Activated CD8-positive, alpha-beta T cell treated with anti-CD3 and anti-CD28 coated beads for 36 hours (primary cell): ENCODE measurements around the gene SPART. TPM values are rescaled to one million over a fixed set of nuclear protein-coding genes. Genes with fewer than 3 reads are reported as not detected.

Experiments
- ATAC-seq: fragments of 200-7000 bp; cut with Tn5 transposase; one replicate; pipeline ENCODE4 v1.10.0; 2021; ENCODE audit warnings: mild to moderate bottlenecking, moderate library complexity
- CTCF ChIA-PET: fragments of 350-600 bp; sonication (Branson Sonifier 250); formaldehyde crosslinking; loops from one replicate; lab custom pipeline; 2021; ENCODE audit warnings: antibody characterized with exemption; lab: Charles Lee
- POLR2A ChIA-PET: fragments of 350-600 bp; sonication (Branson Sonifier 250); formaldehyde crosslinking; loops from one replicate; lab custom pipeline; 2021; ENCODE audit warnings: antibody characterized with exemption; lab: Charles Lee
- DNase-seq: peaks from one replicate; pipeline ENCODE4 v3.0.0-alpha.2; 2020
- H3K27ac Mint-ChIP-seq: one replicate; pipeline ENCODE4 v1.8.0; 2021; ENCODE audit warnings: mild to moderate bottlenecking, mixed read lengths
- H3K27me3 Mint-ChIP-seq: one replicate; pipeline ENCODE4 v1.8.0; 2021; ENCODE audit warnings: mixed read lengths
- H3K36me3 Mint-ChIP-seq: one replicate; pipeline ENCODE4 v1.8.0; 2021; ENCODE audit warnings: low read depth, mixed read lengths
- H3K4me1 Mint-ChIP-seq: one replicate; pipeline ENCODE4 v1.8.0; 2021; ENCODE audit warnings: low read depth, mixed read lengths
- H3K4me3 Mint-ChIP-seq: one replicate; pipeline ENCODE4 v1.8.0; 2021; ENCODE audit warnings: mild to moderate bottlenecking, moderate library complexity, mixed read lengths
- H3K9me3 Mint-ChIP-seq: one replicate; pipeline ENCODE4 v1.8.0; 2021; ENCODE audit warnings: mixed read lengths
- CTCF ChIP-seq: fragments of 200-600 bp; IDR thresholded peaks from one replicate; pipeline ENCODE4 v1.8.0; 2022; ENCODE audit warnings: antibody characterized with exemption, mild to moderate bottlenecking
- intact Hi-C: fragments of 100-400 bp; cut with micrococcal nuclease; formaldehyde crosslinking; loops from one replicate; pipeline ENCODE4 v1.10.0; 2022
- total RNA-seq, 2 experiments: library from RNA; stranded (reverse); gene quantifications; one replicate each; pipeline ENCODE4 v1.2.3, GENCODE V29; 2021

The SPART gene
- total RNA-seq, 2 experiments from 2014 or later, result 16.0 to 16.4 TPM

- intact Hi-C loops, result loop anchor here (1.0 kb wide), 1 partner anchor 297 kb away; no protein-coding TSS in a partner anchor
- H3K27ac Mint-ChIP-seq, result no peak overlapping the region
- H3K4me1 Mint-ChIP-seq, result no peaks in the 10 kb centered on the region
- ATAC-seq (no peak), DNase-seq (peak; percentile 33)
- H3K36me3 Mint-ChIP-seq, result no peaks in the 10 kb centered on the region
- H3K27me3 Mint-ChIP-seq, result peaks cover 6% of the 10 kb centered on the region
- H3K9me3 Mint-ChIP-seq, result no peaks in the 10 kb centered on the region
- POLR2A ChIA-PET, result interaction anchor here (0.7 kb wide), 1 partner anchor 882 kb away, joined by 3 read pairs; no protein-coding TSS in a partner anchor
- CTCF ChIA-PET, result interaction anchor here (0.7 to 3.5 kb wide), 5 partner anchors 8 to 297 kb away, joined by 3 to 38 read pairs (median 4); no protein-coding TSS in a partner anchor
- TF ChIP-seq CTCF, result peak; percentile 61
- H3K4me3 Mint-ChIP-seq, result no peak overlapping the region
These were observed 70.8 kb downstream of the SPART start for GRCh38 chr13:36275190-36276002.

- ChIA-PET CTCF (interaction anchor here (3.5 kb wide), 2 partner anchors 10 to 295 kb away, joined by 27 to 38 read pairs; no protein-coding TSS in a partner anchor), POLR2A (no interaction called here)
- ATAC-seq (no peak), DNase-seq (no peak)
- H3K27ac Mint-ChIP-seq, result no peak overlapping the region
- H3K4me1 Mint-ChIP-seq, result no peaks in the 10 kb centered on the region
- H3K36me3 Mint-ChIP-seq, result no peaks in the 10 kb centered on the region
- no peak overlapping the region for H3K4me3 Mint-ChIP-seq
- no peaks in the 10 kb centered on the region for H3K9me3 Mint-ChIP-seq
- peaks cover 6% of the 10 kb centered on the region for H3K27me3 Mint-ChIP-seq
- TF ChIP-seq CTCF, result no peak
- intact Hi-C loops, result no loop called here
These were observed 72.8 kb downstream of the SPART start for GRCh38 chr13:36273431-36273830.

- no peaks in the 10 kb centered on the region for H3K9me3 Mint-ChIP-seq
- POLR2A ChIA-PET, result no interaction called here
These were observed 84.2 kb downstream of the SPART start for GRCh38 chr13:36261976-36262375.

GRCh38 chr13:36261011-36261410 is 85.2 kb downstream of the SPART start:
- no peak for ATAC-seq
- intact Hi-C loops, result no loop called here
- Mint-ChIP-seq H3K36me3 (no peaks in the 10 kb centered on the region), H3K9me3 (no peaks in the 10 kb centered on the region), H3K4me3 (no peak overlapping the region), H3K27ac (no peak overlapping the region), H3K4me1 (no peaks in the 10 kb centered on the region), H3K27me3 (no peaks in the 10 kb centered on the region)
- POLR2A ChIA-PET, result no interaction called here
- no peak for TF ChIP-seq CTCF
- DNase-seq, result no peak
- CTCF ChIA-PET, result no interaction called here

More at GRCh38 chr13:36261976-36262375, 84.2 kb downstream of the SPART start:
- no peak for TF ChIP-seq CTCF
- intact Hi-C loops, result no loop called here
- Mint-ChIP-seq H3K36me3 (no peaks in the 10 kb centered on the region), H3K27me3 (no peaks in the 10 kb centered on the region), H3K27ac (no peak overlapping the region), H3K4me3 (no peak overlapping the region), H3K4me1 (no peaks in the 10 kb centered on the region)
- CTCF ChIA-PET, result no interaction called here
- DNase-seq, result no peak
- ATAC-seq, result no peak
